ENCODE measurements around the gene SORBS1. TPM values are rescaled to one million over a fixed set of nuclear protein-coding genes. Genes with fewer than 3 reads are reported as not detected.
A peak's percentile ranks its signal among the peaks of the same experiment; 100 is the strongest.

Gene SORBS1
- total RNA-seq, 2 experiments from 2014 or later = 0.13 to 0.70 TPM

- intact Hi-C loops (cut with micrococcal nuclease) = no loop called here
- no peak for ATAC-seq
- DNase-seq = no peak
- no peak overlapping the region for H3K4me3 Mint-ChIP-seq
- CTCF ChIA-PET = interaction anchor here (1.0 kb wide), 1 partner anchor 102 kb away, joined by 3 read pairs; no protein-coding TSS in a partner anchor
- no peaks in the 10 kb centered on the region for H3K4me1 Mint-ChIP-seq (ENCODE audit: low read depth)
- POLR2A ChIA-PET = no interaction called here
- no peaks in the 10 kb centered on the region for H3K9me3 Mint-ChIP-seq
- no peak for TF ChIP-seq CTCF (IDR thresholded peaks at IDR 0.05)
- H3K27ac Mint-ChIP-seq = no peak overlapping the region
- H3K27me3 Mint-ChIP-seq = peaks cover 3% of the 10 kb centered on the region
- no peaks in the 10 kb centered on the region for H3K36me3 Mint-ChIP-seq (ENCODE audit: low read depth)
Measured at GRCh38 chr10:95547791-95548435, 13.3 kb downstream of the SORBS1 start.

- ATAC-seq (no peak), DNase-seq (no peak)
- Mint-ChIP-seq H3K4me1 (ENCODE audit: low read depth) (no peaks in the 10 kb centered on the region), H3K27ac (no peak overlapping the region), H3K4me3 (no peak overlapping the region), H3K36me3 (ENCODE audit: low read depth) (no peaks in the 10 kb centered on the region), H3K9me3 (no peaks in the 10 kb centered on the region), H3K27me3 (peaks cover 3% of the 10 kb centered on the region)
- intact Hi-C loops (cut with micrococcal nuclease) = no loop called here
- CTCF ChIA-PET = no interaction called here
- POLR2A ChIA-PET = no interaction called here
- no peak for TF ChIP-seq CTCF (IDR thresholded peaks at IDR 0.05)
Measured at GRCh38 chr10:95547197-95547596, 14.0 kb downstream of the SORBS1 start.

GRCh38 chr10:95545981-95546380 lies 15.2 kb downstream of the SORBS1 start:
- ChIA-PET CTCF (no interaction called here), POLR2A (no interaction called here)
- no peaks in the 10 kb centered on the region for H3K4me1 Mint-ChIP-seq (ENCODE audit: low read depth)
- H3K9me3 Mint-ChIP-seq = no peaks in the 10 kb centered on the region
- no peak for DNase-seq
- no peak for ATAC-seq
- no peak for TF ChIP-seq CTCF (IDR thresholded peaks at IDR 0.05)
- H3K36me3 Mint-ChIP-seq (ENCODE audit: low read depth) = no peaks in the 10 kb centered on the region
- intact Hi-C loops (cut with micrococcal nuclease) = no loop called here
- no peak overlapping the region for H3K27ac Mint-ChIP-seq
- H3K27me3 Mint-ChIP-seq = peaks cover 3% of the 10 kb centered on the region
- H3K4me3 Mint-ChIP-seq = no peak overlapping the region

GRCh38 chr10:95544783-95545500 lies 16.2 kb downstream of the SORBS1 start:
- no peak for TF ChIP-seq CTCF (IDR thresholded peaks at IDR 0.05)
- Mint-ChIP-seq H3K27me3 (peaks cover 3% of the 10 kb centered on the region), H3K4me3 (no peak overlapping the region), H3K9me3 (no peaks in the 10 kb centered on the region), H3K4me1 (ENCODE audit: low read depth) (no peaks in the 10 kb centered on the region), H3K27ac (no peak overlapping the region), H3K36me3 (ENCODE audit: low read depth) (no peaks in the 10 kb centered on the region)
- ChIA-PET POLR2A (interaction anchor here (0.5 kb wide), 1 partner anchor 9 kb away, joined by 3 read pairs; no protein-coding TSS in a partner anchor), CTCF (interaction anchor here (0.6 kb wide), 1 partner anchor 684 kb away, joined by 3 read pairs; no protein-coding TSS in a partner anchor)
- ATAC-seq (peak; percentile 56), DNase-seq (peak; percentile 43)
- intact Hi-C loops (cut with micrococcal nuclease) = no loop called here

GRCh38 chr10:95543459-95543858 lies 17.7 kb downstream of the SORBS1 start:
- intact Hi-C loops (cut with micrococcal nuclease) = no loop called here
- CTCF ChIA-PET = no interaction called here
- no peak for TF ChIP-seq CTCF (IDR thresholded peaks at IDR 0.05)

More at GRCh38 chr10:95543459-95543858, 17.7 kb downstream of the SORBS1 start:
- no peak overlapping the region for H3K27ac Mint-ChIP-seq
- POLR2A ChIA-PET = no interaction called here
- H3K9me3 Mint-ChIP-seq = no peaks in the 10 kb centered on the region
- H3K4me1 Mint-ChIP-seq (ENCODE audit: low read depth) = no peaks in the 10 kb centered on the region
- no peaks in the 10 kb centered on the region for H3K27me3 Mint-ChIP-seq
- DNase-seq (no peak), ATAC-seq (no peak)
- no peaks in the 10 kb centered on the region for H3K36me3 Mint-ChIP-seq (ENCODE audit: low read depth)
- H3K4me3 Mint-ChIP-seq = no peak overlapping the region
